ENCODE data around the gene ZNF385C.

The ZNF385C gene

DNA sequence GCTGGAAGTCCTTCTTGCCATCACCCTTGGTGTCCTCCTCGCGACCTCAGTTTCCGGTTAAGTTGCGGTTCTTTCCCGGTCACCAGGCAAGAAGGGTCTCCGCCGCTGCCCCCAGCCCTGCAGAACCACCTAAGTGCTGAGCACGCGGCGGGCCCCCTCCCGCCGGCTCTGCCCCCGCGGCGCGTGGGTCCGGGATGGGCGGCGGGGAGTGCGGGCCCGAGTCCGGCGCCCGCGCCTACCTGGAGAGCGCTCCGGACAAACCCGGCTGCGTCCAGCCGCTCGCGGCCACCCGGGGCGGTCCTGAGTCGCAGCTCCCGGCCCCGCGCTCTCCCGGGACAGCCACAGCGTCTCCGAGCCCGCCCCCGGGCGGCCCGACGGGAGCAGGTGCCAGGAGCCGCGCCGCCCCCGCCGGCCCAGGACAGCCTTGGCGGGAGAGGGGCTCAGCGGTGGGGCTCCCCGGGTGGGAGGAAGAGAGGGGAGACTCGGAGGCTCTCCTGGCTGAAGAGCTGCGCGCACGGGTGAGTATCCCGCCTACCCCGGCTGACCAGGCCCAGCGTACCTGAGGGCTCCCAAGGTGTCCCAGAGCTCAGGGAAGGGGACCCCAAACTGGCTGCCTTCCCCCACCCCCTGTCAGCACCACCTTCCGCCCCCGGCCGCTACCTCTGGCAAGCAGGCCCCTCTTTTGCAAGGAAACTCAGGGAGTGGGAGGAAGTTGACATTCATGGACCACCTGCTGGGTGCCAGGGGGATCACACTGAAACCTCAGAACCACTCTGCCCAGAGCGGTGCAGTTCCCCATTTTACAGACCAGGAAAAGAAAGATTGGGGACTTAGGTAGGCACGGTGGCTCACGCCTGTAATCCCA lies 25.7 kb downstream of the ZNF385C start:
- no peak for DNase-seq

DNA sequence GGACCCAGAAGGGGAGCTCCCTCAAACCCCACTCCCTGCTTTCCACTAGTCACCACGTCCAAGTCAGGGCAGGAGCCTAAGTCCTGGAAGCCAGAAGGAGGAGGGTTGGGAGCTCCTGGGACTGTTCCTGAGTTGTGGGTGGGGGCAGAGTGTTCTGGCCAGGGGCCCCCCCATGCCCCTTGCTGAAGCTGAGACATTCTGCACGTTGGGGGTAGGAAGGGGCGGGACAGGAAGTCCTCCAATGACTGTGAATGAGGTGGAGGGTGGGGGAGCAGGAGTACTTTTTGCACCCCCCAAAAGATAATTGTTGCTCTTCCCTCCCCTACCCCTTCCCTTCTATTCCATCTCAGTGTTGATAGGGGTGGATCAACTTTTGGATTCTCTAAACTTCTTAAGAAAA lies 26.5 kb downstream of the ZNF385C start:
- DNase-seq, result no peak

DNA sequence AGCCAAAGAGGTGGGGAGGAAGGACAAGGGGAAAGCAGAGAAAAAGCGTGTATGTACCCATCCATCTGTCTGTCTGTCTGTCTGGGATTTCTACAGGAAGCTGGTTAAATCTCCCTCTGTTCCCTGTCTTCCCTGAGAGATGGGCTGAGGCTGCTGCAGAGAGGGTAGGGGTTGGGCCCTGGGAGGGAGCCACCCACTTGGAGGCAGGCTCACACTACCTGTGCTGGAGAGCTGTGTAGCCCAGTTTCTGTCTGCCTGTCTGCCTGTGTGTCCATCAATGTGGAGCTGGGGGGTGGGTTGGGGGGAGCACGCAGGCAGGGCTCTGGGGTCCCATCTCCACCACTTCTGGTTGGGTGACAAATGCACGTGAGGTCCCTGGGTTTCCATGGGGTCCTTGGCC lies 29.3 kb downstream of the ZNF385C start:
- no peak for DNase-seq

DNA sequence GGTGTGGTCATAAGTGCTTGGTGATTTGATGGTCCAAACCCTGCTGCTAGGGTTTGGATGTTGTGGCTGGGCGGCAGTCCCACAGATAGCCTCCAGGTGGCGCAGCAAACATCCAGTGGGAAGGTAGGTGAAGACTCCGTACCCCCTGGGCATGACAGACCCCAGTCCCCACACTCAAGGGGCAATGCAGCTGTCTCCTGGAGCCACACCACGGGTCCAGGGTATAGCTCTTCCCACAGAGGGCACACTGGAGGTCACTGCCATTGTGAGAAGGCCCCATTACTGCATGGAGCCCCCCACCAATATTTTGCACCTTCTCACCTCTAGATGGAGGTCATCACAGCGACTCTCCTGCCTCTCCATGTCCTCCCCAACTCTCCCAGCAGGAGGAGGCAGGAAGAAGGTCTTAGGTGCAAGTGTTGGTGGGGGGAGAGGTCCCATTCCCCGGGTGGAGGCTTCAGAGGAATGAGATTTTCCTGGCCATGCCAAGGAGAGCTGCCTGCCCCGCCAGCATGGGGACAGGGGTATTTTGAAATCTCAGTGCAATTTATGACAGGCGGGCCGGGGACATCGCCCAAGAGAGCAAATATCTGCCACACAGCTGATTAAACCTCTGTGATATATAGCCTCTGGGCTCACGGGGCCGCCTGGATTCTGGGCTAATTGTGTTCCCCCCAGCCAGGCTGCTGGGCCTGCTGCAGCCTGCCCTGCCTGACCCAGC lies 30.7 kb downstream of the ZNF385C start:
- peak; percentile 31 to 34 for DNase-seq

DNA sequence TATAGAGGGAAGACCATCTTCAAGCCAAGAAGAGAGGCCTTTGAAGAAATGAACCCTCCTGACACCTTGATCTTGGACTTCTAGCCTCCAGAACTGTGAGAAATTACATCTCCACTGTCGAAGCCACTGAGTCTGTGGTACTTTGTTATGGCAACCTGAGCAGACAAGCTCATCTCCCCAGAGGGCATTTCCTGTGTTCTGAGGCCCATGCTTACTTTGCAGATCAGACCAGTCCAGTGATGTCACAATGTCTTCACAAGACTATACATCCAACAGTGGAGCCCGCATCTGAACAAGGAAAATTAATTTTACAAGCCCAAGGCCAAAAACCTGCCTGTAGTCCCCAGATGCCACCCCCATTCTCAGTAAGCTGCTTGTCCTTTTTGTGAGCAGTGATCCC lies 33.1 kb downstream of the ZNF385C start:
- DNase-seq, result no peak

DNA sequence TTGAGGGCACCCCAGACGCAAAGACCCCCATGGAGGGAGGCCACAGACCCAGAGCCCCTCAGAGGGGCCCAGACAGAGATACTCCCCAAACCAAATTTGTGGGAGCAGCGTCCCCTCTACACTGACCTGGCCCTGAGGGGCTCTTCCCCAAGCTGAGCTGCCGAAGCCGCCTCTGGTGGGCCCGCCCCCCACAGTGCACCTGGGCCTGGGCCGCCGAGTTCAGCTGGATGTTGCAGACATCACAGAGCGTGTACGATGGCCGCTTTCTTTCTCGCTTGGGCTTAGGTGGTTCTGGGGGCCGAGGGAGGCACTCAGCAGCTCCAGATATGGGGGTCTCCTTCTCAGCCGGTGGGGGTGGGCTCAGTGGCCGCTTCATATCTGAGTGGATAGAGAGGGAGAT lies 35.6 kb downstream of the ZNF385C start:
- no peak for DNase-seq

DNA sequence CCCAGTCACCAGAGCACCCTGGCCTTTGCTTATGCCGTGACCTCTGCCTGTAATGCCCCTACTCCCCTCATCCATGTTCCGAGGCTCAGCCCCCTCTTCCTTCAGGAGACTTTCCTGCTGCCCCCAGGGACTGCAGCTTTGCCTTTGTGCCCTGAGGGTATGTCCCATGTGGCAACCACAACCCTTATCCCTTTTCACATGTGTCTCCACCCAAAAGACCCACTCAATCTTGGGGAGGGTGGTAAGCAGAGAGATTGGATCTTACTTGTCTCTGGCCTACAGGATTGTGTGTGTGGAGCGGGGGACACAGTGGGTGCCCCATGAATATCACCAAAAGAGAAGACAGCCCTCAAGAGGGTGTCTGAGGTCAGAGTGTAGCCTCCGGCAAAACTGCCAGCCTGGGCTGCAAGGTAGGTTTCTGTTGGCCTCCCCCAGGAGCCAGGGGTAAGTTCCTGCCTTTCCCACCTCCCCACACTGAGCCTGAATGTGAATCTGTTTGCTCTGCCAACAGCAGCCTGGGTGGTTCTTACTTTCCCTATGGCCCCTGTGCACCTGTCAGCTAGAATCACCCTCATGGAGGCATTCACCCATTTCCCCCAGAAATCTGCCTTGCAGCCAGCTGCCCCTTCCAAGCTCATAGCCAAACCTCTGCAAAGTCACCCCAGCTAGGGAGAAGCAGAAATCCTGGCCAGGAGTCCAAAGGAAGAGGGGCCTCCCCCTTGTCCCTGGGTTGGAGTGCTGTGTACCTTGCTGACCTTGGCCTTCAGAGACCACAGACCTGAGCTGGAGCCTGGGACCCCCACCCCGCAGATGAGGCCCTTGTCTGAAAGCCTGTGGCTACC lies 36.4 kb downstream of the ZNF385C start:
- peak in 1 of 2 experiments; percentile 18 for DNase-seq

DNA sequence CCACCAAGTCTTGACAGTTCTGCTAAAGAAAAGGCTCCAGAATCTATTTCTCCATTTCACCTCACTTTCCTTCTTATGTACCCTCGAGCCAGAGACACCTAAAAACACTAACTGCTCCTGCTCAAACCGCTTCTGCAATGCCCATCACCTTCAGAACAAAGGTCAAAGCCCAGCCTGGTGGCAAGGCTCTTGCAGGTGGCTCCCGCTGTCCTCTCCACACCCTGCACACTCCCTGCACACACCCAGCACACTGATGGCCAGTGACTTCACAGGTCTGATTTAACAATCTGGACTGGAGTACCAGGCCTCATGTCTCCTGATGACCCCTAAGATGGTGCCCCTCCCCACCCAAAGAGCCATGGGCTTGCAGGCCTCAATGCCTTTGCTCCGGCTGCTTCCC lies 38.0 kb downstream of the ZNF385C start:
- no peak for DNase-seq

DNA sequence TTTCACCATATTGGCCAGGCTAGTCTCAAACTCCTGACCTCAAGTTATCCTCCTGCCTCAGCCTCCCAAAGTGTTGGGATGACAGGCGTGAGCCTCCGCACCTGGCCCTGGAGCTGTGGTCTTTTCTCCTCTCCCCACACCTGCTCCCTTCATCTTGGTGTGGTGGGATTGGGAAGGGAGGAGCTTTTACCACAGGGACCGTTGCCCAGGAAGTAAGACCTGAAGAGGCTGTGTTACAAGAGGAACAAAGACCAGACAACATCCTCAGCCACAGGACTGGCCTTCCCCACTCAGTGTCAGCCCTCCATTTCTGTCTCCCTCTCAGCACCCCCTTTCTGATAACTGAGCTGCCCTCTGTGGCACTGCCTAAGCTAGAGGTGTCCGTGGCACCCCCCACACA lies 38.5 kb downstream of the ZNF385C start:
- no peak for DNase-seq

DNA sequence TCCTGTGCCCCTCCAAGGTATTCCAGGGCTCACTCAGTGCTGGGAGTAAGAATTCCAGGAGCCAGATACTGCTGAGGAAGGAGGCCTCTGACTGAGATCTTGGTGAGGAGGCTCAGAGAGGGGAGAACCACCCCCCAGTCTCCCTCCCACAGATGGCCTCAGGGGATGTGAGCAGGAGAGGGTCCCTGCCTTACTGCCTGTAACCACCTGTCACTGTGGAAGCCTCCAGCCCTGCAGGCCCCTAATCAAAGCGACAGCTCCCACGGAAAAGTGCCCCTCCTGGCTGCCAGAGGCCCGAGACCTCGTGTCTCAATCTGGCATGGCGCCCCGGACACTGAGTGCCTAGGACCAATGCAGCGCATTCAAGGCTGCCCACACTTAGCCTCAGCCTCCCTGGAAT lies 40.2 kb downstream of the ZNF385C start:
- DNase-seq, result no peak

DNA sequence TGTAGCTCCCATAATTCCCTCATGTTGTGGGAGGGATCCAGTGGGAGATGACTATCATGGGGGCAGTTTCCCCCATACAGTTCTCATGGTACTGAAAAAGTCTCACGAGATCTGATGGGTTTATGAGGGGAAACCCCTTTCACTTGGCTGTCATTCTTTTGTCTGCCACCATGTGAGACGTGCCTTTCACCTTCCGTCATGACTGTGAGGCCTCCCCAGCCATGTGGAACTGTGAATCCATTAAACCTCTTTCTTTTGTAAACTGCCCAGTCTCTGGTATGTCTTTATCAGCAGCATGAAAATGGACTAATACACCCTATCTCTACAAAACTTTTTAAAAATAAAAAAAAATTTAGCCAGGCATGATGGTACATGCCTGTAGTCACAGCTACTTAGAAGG lies 41.6 kb downstream of the ZNF385C start:
- DNase-seq, result no peak

DNA sequence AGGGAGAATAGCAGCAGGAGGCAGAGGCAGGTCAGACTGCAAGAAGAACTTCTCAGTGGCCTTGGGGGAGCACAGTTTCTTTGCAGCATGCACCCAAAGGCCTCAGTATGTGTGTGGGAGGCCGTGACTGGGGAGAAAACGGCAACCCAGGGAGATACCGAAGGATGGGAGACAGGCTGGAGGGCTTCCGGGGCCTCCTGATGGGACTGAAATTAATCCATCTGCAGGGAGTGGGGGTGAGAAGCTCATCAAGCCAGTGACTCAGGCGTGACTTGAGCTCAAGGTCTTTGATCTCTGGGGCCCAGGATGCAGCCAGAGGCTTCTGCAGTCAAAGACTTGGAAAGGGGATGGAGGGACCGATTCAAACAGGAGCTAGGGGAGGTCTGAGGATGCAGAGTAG lies 42.8 kb downstream of the ZNF385C start:
- DNase-seq, result no peak

DNA sequence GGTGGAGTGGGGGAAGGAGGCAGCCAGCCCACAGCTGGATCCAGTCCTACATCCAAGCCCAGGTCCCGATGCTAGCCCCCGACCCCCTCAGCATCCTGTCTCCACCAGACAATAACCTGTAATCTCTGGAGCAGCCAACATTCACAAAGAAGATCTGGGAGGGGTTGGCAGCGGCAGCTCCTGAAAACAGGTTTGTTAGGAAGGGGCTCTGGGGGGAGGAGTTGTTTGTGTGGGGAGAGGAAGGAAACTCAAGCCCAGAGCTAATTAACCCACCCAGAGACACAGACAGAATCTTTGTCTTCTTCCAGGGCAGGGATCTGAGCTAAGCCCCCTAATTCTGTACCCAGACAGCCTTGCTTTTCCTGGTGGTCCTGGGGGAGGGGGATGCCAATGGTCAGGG lies 43.2 kb downstream of the ZNF385C start:
- DNase-seq, result no peak

DNA sequence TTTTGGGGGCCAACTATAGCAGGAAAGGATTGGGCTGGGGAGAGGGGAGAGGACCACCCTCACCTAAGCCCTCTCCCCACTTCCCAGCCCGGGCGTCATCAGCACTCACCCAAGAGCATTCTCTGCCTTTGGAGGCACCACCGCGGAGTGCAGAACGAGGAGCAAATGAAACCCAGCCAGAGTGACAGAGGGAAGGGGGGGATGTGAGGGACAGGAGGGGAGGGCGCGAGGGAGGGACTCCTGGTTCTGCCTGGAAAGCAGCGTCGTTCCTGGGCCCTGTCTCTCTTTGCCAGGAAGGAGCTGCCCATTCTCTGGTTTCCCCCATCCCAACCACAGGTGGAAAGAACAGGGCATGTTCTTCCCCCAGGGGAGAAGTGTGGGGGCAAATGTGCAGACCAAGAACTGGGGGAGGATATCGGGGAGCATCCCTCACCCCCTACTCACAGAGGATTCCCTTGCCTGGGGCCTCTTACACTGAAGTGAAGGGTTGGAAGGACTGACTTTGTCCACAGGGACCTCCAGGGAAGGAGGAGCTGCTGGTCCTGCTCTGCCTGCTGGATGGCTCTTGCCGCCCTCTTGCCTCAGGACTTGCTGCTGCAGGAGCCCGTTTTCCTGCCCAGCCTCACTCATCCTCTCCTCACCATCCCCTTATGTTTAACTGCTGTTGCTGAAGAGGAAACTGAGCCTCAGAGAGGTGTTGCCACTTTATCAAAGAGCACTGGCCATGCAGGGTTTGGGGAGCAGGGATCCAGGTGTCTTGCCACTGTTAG lies 44.4 kb downstream of the ZNF385C start:
- DNase-seq, result no peak

DNA sequence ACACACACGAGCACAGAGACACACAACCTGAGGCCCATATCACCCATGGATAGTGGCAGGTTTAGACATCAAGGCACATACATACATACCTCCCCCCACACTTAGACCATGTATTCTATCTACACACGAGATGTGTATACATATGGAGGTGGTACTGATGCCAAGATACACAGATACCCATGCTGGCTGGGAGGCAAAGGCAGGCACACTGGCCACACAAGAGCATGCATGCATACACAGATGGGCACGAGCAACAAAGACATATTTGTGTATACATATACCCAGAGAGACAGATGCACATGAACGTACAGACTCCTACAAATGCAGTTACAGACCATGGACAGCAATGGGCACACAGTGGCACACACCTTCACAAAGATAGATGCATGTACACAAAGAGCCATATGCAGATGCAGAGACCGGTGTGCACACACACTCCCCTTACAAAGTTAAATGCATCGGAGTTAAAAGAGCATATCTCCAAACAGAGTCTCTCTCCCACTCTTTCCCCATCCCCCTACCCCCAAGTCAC lies 45.9 kb downstream of the ZNF385C start:
- no peak for DNase-seq

DNA sequence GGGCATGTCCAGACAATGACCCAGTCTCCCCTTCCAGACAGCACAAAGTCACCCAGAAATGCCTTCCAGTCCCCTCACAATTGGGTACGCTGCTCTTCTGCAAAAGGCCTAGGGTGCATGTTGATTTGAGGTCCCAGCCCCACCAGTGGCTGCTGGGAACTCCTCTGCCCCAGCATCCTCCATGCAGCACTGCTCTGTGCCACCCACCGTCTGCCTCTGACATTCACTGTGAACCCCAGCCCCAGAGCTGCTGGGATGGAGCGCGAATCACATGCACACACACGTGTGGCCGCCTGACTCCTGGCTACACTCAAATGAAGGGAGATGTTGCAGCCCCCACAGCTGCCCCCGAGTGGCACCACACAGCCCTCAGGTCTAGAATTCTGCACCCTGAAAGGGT lies 46.6 kb downstream of the ZNF385C start:
- DNase-seq, result no peak

DNA sequence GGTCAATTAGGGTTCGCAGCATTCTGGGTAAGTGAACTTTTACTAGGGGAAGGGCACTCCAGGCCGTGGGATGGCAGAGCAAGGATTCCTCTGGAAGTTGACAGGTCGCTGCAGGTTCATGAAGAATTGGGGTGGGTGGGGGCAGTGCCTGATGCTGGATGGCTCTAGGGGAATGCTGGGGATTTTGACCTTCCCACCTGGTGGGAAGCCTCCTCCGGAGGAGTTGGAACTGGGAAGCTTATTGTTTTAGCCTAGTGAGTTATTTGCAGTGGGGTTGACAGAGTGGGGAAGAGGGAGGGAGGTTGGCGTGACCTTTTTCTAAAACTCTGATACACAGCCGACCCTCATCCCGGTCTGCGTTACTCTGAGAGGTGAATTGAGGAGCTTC lies 47.3 kb downstream of the ZNF385C start:
- no peak for DNase-seq

DNA sequence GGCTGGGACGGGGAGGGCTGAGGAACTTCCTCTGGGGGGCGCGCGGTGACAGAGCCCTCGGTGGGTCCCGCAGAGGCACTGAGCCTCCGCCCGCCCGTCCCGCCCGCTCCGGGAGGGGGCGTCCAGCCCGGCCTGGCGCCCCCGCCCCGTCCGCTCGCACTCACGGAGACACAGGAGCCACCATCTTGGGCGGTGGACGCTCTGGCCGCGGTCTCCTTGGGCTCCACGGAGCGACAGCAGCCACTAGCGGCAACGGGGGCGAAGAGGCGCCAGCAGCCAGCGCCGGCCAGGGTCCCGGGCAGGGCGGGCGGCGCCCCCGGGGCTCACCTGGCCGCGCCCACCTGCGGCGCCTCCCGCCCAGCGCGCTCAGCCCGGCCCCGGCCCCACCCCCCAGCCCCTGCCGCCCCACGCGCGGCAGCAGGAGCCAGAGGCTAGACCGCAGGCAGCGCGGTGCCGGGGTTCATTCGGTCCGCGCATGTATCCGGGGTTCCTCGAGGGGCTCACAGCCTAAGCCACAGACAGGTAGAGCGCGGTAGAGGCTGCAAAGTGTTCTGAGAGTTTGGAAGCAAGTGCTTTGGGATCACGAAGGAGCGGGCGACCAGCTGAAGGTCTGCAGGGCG lies 47.8 kb downstream of the ZNF385C start, which contains the start of gene C17orf113:
TSS of gene C17orf113 (minus strand) at position 209 of the 620 bp plus-strand sequence. CDS start 7,225 bp downstream, outside the sequence.
- DNase-seq, result peak in 1 of 2 experiments; percentile 49

DNA sequence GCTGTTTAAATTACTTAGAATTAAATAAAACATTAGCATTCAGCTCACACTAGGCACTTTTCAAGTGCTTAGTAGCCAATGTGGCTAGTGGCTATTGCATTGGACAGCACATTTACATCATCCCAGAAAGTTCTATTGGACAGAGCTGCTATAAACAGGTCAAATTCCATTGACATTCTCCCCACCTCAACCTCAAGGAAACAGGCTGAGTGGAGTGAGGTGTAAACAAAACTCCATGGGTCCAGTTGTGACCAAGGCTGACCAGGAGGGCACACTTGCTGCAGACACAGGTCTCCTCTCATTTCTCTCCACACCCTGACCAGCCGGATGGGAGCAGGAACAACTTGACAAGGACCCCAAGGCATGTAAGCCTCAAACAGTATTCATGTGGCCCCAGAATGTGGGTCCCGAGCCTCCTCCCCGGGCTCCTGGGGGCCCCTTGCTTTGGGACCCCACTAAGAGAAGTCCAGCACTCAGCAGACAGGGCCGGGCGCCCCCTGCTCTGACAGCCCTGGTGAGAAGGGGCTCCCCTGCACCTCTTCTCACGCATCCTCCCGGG lies 48.4 kb downstream of the ZNF385C start:
- DNase-seq, result no peak

DNA sequence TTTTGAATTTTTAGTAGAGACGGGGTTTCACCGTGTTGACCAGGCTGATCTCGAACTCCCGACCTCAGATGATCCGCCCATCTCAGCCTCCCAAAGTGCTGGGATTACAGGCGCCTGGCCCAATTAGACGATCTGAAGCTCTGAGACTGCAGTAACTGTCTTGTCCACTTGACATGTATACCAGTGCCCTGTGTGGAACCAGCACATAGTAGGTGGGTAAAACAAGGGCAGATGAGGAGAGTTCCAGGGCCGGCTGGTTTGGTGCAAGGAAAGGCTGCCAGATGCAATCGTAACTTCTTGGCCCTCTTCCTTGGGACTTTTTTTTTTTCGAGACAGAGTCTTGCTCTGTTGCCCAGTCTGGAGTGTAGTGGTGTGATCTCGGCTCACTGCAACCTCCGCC lies 50.9 kb downstream of the ZNF385C start:
- DNase-seq, result no peak

DNA sequence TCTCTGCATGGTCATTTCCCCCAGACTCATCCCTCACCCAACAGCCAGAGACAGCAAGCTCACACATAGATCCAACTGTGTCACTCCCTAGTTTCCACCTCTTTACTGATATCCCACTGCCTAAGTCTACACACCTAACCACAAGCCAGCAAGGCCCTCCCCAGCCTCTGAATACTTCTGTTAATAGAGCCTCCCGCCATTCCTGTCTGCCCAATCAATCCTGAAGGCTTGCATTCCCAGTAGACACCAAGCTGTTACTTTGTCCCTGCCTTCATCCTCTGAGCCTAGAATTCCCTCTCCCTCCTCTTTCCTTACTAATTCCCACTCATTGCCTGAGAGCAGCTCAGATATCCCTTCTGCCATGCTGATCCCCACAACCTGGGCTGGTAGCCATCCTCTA lies 52.6 kb downstream of the ZNF385C start:
- DNase-seq, result no peak
